Suprapubic skin (tissue), 4 donors: ENCODE results near the gene SQSTM1.

Experiments
- EP300 ChIP-seq: sonication (generic); formaldehyde crosslinking; IDR thresholded peaks from one replicate; pipeline ENCODE4 v1.6.1; 2017; ENCODE audit warnings: antibody characterized with exemption
- POLR2A ChIP-seq, 2 donors: fragments of 450-650 bp; IDR thresholded peaks; one replicate each; pipeline ENCODE4 v1.6.1; 2017; ENCODE audit warnings: antibody characterized with exemption in 2 of 2, mild to moderate bottlenecking in 2 of 2, moderate library complexity in 2 of 2
- POLR2AphosphoS5 ChIP-seq, 3 donors: sonication (generic); formaldehyde crosslinking; IDR thresholded peaks; one replicate each; pipeline ENCODE4 v1.6.1; 2017; ENCODE audit warnings: antibody characterized with exemption in 3 of 3
- TF ChIP-seq, protein P1 (sequence below), 2 donors: fragments of 200-600 bp in 1 of 2; fragments of 450-650 bp in 1 of 2; sonication (generic) in 1 of 2; IDR thresholded peaks; one replicate each; pipeline ENCODE4 v1.5.1; 2016 to 2019; ENCODE audit warnings: antibody characterized with exemption in 2 of 2, mild to moderate bottlenecking in 1 of 2, moderate library complexity in 1 of 2

DNA sequence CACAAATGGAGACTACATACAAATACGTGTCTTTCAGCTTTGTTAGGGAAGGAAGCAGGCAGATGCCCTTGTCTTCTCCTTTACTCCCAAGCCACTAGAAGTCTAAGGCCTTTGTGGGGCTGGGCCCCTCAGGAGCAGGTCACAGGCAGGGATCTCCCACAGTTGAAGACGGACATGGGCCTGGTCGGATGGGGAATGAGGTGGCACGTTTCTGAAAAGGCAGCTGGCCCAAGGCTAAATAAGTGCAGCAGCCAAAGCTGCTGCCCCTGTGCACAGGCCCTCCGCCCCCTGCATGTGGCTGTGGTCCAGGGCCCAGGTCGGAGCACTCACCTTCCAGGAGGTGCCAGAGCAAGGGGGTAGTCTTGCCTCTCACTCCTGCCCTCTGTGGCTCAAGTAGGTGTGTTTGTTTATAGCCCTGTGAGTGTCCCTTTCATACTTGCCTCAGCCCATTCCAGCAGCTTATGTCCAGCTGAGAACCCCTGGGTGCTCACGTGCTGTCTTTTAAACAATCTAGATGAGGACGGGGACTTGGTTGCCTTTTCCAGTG lies 1.8 kb downstream of the SQSTM1 start:
- TF ChIP-seq, protein P1, sequence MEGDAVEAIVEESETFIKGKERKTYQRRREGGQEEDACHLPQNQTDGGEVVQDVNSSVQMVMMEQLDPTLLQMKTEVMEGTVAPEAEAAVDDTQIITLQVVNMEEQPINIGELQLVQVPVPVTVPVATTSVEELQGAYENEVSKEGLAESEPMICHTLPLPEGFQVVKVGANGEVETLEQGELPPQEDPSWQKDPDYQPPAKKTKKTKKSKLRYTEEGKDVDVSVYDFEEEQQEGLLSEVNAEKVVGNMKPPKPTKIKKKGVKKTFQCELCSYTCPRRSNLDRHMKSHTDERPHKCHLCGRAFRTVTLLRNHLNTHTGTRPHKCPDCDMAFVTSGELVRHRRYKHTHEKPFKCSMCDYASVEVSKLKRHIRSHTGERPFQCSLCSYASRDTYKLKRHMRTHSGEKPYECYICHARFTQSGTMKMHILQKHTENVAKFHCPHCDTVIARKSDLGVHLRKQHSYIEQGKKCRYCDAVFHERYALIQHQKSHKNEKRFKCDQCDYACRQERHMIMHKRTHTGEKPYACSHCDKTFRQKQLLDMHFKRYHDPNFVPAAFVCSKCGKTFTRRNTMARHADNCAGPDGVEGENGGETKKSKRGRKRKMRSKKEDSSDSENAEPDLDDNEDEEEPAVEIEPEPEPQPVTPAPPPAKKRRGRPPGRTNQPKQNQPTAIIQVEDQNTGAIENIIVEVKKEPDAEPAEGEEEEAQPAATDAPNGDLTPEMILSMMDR (IDR thresholded peaks at IDR 0.05), result no peak
- no peak for TF ChIP-seq EP300
- no peak for TF ChIP-seq POLR2A (IDR thresholded peaks at IDR 0.05)
- no peak for TF ChIP-seq POLR2AphosphoS5 (IDR thresholded peaks at IDR 0.05)
